HepG2 (cell line): ENCODE data around the gene EFNA3. TPM values are rescaled to one million over a fixed set of nuclear protein-coding genes. Genes with fewer than 3 reads are reported as not detected.

Experiments used
- ARID4A ChIP-seq: sonication (generic); formaldehyde crosslinking; IDR thresholded peaks from 2 replicates; pipeline ENCODE4 v1.5.0; 2020; ENCODE audit warnings: mild to moderate bottlenecking, missing genetic modification reagents, borderline replicate concordance
- ATF3 ChIP-seq: sonication (generic); formaldehyde crosslinking; IDR thresholded peaks from 2 replicates; pipeline ENCODE4 v1.4.0; 2020; ENCODE audit warnings: missing genetic modification reagents
- EED ChIP-seq: sonication (generic); formaldehyde crosslinking; IDR thresholded peaks from 2 replicates; pipeline ENCODE4 v1.5.0; 2020; ENCODE audit warnings: mild to moderate bottlenecking, missing genetic modification reagents
- FOXA3 ChIP-seq: IDR thresholded peaks from 2 replicates; pipeline ENCODE4 v1.6.1; 2016; ENCODE audit warnings: missing genetic modification reagents, missing compliant biosample characterization
- IKZF4 ChIP-seq: sonication (generic); formaldehyde crosslinking; IDR thresholded peaks from 2 replicates; pipeline ENCODE4 v1.5.1; 2020; ENCODE audit warnings: borderline replicate concordance, mild to moderate bottlenecking, low read depth, missing genetic modification reagents; ENCODE audit errors: not compliant biosample characterization
- MED8 ChIP-seq: sonication (generic); formaldehyde crosslinking; IDR thresholded peaks from 2 replicates; pipeline ENCODE4 v1.8.1; 2023; ENCODE audit warnings: mild to moderate bottlenecking, missing genetic modification reagents; ENCODE audit not compliant: insufficient replicate concordance
- RAD21 ChIP-seq: fragments of 450-650 bp; formaldehyde crosslinking; IDR thresholded peaks from 2 replicates; pipeline ENCODE4 v1.5.0; 2020; ENCODE audit warnings: mild to moderate bottlenecking
- RXRA ChIP-seq: sonication (generic); formaldehyde crosslinking; IDR thresholded peaks from 2 replicates; pipeline ENCODE4 v1.5.1; 2020; ENCODE audit warnings: missing genetic modification reagents
- SALL1 ChIP-seq: sonication (generic); formaldehyde crosslinking; IDR thresholded peaks from 2 replicates; pipeline ENCODE4 v1.8.0; 2022; ENCODE audit warnings: mild to moderate bottlenecking, missing genetic modification reagents
- SMC3 ChIP-seq: IDR thresholded peaks from 2 replicates; pipeline ENCODE4 v1.6.1; 2011; ENCODE audit warnings: low read length, improper control_type of control experiment
- SSRP1 ChIP-seq: IDR thresholded peaks from 2 replicates; pipeline ENCODE4 v1.6.1; 2016; ENCODE audit warnings: control low read depth
- YEATS2 ChIP-seq: sonication (generic); formaldehyde crosslinking; IDR thresholded peaks from 2 replicates; pipeline ENCODE4 v1.4.0; 2020; ENCODE audit warnings: missing genetic modification reagents, borderline replicate concordance
- ZFP37 ChIP-seq: sonication (generic); formaldehyde crosslinking; IDR thresholded peaks from 2 replicates; pipeline ENCODE4 v1.4.0; 2020; ENCODE audit warnings: missing genetic modification reagents, borderline replicate concordance
- ZNF230 ChIP-seq: sonication (generic); formaldehyde crosslinking; IDR thresholded peaks from 2 replicates; pipeline ENCODE4 v1.4.0; 2020; ENCODE audit warnings: mild to moderate bottlenecking, missing genetic modification reagents
- ZNF263 ChIP-seq: sonication (generic); formaldehyde crosslinking; IDR thresholded peaks from 2 replicates; pipeline ENCODE4 v1.4.0; 2020; ENCODE audit warnings: missing genetic modification reagents
- ZNF317 ChIP-seq: sonication (generic); formaldehyde crosslinking; IDR thresholded peaks from 2 replicates; pipeline ENCODE4 v1.5.0; 2020; ENCODE audit warnings: mild to moderate bottlenecking, missing genetic modification reagents
- ZNF383 ChIP-seq: sonication (generic); formaldehyde crosslinking; IDR thresholded peaks from 2 replicates; pipeline ENCODE4 v1.4.0; 2020; ENCODE audit warnings: missing genetic modification reagents, mild to moderate bottlenecking, borderline replicate concordance
- ZNF646 ChIP-seq: sonication (generic); formaldehyde crosslinking; IDR thresholded peaks from 2 replicates; pipeline ENCODE4 v1.9.0; 2021; ENCODE audit warnings: mild to moderate bottlenecking, missing genetic modification reagents
- ZNF75D ChIP-seq: sonication (generic); formaldehyde crosslinking; IDR thresholded peaks from 2 replicates; pipeline ENCODE4 v1.8.1; 2023; ENCODE audit warnings: missing genetic modification reagents, mild to moderate bottlenecking, borderline replicate concordance
- polyA plus RNA-seq, 8 experiments: library from polyadenylated mRNA; depleted of rRNA in 3 of 8; stranded (reverse) in 7 of 8; unstranded in 1 of 8; fragments of >200 nt; fragmentation: Illumina TruSeq in 4 of 8; extraction: Trizol in 4 of 8; gene quantifications; 2 replicates each; pipeline versions ENCODE4 v1.2.1 to v1.2.3, GENCODE V29; 2011 to 2016; ENCODE audit warnings: low read depth in 4 of 8, missing spikeins in 1 of 8, mixed read lengths in 1 of 8; ENCODE audit not compliant: insufficient read depth in 1 of 8
- total RNA-seq, 5 experiments: library from RNA; depleted of rRNA; stranded (reverse); fragments of >200 nt; fragmentation: Illumina TruSeq; extraction: Trizol; gene quantifications; 2 replicates each; pipeline ENCODE4 v1.2.3, GENCODE V29; 2016; ENCODE audit warnings: low read depth in 1 of 5

EFNA3 gene
- total and polyA plus RNA-seq, 2 of the 13 experiments (the other 11 are each of a cell fraction or from before 2014, with no cell fraction given): 1.0 to 5.7 TPM

GRCh38 chr1:155128755-155129473 is 50.3 kb downstream of the EFNA3 start (continued):
- no peak for TF ChIP-seq YEATS2 (CRISPR knock-in tag)
- TF ChIP-seq ZNF317 (CRISPR knock-in tag): no peak; the same call in 1 of the 2 replicates
- peak; percentile 82 for TF ChIP-seq MED8
- no peak for TF ChIP-seq ATF3 (CRISPR knock-in tag)
- TF ChIP-seq EED (CRISPR knock-in tag): no peak; the same call in 1 of the 2 replicates
- no peak for TF ChIP-seq RAD21 (CRISPR knock-in tag)
- peak; percentile 18; the same call in 1 of the 2 replicates for TF ChIP-seq ZNF230 (CRISPR knock-in tag)
- TF ChIP-seq ZNF383 (CRISPR knock-in tag): 0 out of 2 replicates have a peak, but pooled peaks have one; percentile 84
- TF ChIP-seq ARID4A: peak; percentile 87; the same call in 1 of the 2 replicates
- TF ChIP-seq RXRA (CRISPR knock-in tag): peak; percentile 88
- no peak; the same call in 1 of the 2 replicates for TF ChIP-seq ZNF263 (CRISPR knock-in tag)
- TF ChIP-seq SMC3: no peak
- TF ChIP-seq FOXA3 (CRISPR knock-in tag): peak; percentile 92
- TF ChIP-seq ZFP37 (CRISPR knock-in tag): 0 out of 2 replicates have a peak, but pooled peaks have one; percentile 24
- TF ChIP-seq IKZF4 (CRISPR knock-in tag): peak; percentile 69
- TF ChIP-seq ZNF75D (CRISPR knock-in tag): no peak
- TF ChIP-seq SALL1: peak; percentile 92
- 0 out of 2 replicates have a peak, but pooled peaks have one; percentile 54 for TF ChIP-seq ZNF646 (CRISPR knock-in tag)
- peak; percentile 81; the same call in 1 of the 2 replicates for TF ChIP-seq SSRP1
